Glomerular endothelial cell (primary cell): ENCODE measurements around the gene GNG7. TPM values are rescaled to one million over a fixed set of nuclear protein-coding genes. Genes with fewer than 3 reads are reported as not detected.
"Not testable (repeated sequence)": the region's sequence is repeated elsewhere in the genome, so short reads cannot be mapped to it uniquely, and the experiment has no call there.

Experiments used
- DNase-seq: peaks from one replicate; pipeline ENCODE4 v3.0.0-alpha.2; 2011; ENCODE audit warnings: low read depth, low spot score; ENCODE audit errors: extremely low read depth
- total RNA-seq: library from RNA; depleted of rRNA; stranded (reverse); fragments of >200 nt; gene quantifications from 2 replicates; pipeline ENCODE4 v1.2.3, GENCODE V29; 2015

Gene GNG7
- total RNA-seq, 1 donor from 2014 or later = 1.3 TPM

DNA sequence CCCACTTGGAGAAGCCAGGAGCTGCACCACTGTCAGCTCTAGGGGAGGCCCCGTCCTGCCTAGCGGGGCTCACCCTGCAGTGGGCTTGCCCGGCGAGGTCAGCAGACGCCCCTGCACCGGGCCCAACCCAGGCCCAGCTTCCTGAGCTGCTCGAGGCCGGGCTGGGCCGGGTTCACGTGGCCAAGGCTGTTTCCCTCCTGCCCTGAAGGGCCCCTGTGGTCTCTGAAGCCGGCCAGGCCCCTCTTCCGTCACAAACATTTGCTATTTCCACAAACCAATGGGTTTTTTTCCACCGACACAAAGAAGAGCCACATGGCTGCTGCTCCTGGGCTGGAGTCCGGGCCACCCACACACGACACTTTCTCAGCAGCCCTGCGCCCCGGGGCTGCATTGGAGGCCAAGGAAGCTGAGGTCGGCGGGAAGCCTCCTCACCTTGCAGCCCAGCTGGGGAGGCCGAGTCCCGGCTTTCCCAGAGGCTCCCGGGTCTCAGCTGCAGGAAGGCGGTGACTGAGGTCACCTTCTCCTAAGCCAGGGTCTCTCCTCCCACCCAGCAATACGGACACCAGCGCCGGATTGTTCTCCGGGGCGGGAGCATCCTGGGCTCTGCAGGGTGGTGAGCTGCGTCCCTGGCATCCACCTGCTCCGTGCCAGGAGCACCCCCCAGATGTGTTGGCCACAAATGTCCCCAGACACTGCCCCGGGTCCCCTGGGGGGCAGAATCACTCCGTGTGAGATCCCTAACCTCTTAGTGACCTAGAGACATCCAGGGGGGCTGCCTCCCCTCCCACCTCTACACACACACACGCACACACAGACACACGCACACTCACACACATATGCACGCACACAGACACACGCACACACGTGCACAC, 146.0 kb downstream of the GNG7 start:
- DNase-seq = no peak

DNA sequence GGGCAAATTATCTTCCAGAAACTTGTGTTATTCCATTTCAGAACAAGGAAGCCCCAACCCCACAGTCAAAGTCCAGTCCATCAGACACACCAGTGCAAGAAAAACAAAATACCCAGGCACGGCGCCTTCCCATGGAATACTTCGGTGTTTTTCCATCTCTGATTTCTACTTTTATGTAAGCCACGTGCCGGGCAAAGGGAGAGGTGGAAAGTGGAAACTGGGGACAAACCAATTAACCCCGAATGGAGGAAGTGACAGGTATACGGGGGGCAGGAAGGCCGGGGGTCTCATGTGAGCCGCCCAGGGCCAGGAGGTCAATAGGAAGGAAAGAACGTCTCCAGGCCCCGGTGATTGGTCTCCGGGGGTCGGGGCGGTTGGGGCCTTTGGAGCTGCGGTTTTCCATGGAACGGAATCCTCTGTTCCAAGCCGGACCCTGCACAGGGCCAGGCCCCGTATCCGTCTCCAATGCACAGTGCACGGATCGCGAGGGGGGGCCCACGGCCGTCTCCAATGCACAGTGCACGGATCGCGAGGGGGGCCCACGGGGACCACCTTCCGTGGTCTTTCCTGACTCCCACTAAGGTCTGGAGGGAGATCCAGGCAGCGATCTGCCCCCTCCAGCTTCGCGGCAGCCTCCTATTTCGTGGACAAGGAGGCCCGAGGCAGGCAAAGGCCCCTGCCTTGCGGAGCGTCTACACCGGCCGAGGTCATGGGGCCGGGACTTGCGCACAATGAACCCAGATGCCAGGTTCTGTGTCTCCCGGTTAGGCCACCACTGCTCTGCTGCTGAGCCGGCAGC, 146.9 kb downstream of the GNG7 start:
- DNase-seq = no peak

DNA sequence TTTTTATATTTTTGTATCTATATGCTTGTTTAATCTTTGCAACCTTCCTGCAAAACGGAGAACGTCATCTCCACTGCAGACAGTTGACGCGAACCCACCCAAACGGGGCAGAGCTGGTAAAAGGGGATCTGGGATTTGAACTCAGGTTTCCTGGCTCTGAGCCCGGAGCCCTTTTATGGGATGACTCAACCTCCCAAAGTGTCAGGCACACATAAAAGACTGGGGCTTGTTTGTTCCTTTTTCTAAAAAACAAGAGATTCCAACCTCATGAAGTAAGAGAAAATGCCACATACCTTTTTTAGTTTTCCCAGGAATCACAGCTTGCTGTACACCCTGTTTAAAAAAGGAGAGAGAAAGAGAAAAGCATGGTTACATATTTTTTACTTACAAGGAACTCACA, 147.6 kb downstream of the GNG7 start:
- DNase-seq = no peak

DNA sequence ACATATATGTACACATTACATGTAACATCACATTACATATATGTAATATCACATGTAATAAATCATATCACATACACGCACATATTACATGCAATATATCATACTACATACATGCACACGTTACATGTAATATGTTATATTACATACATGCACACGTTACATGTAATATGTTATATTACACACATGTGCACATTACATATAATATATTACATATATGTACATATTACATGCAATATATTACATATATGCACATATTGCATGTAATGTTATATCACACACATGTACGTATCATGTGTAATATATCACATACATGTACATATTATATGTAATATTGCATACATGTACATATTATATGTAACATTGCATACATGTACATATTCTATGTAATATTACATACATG, 149.0 kb downstream of the GNG7 start:
- DNase-seq = no peak

DNA sequence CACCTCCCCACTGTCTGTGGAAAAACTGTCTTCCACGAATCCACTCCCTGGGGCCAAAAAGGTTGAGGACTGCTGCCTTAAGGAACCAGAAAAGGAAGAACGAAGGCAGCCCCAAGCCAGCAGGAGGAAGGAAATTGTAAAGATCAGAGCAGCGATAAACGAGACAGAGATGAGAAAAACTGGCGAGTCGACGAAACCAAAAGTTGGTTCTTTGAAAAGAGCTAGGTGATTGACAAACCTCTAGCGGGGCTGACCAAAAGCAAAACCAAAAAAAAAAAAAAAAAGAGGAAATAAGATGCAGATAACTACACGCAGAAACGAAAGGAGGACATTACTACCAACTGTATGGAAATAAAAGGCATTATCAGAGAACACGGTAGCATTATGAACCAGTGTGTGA, 149.6 kb downstream of the GNG7 start:
- DNase-seq = no peak

DNA sequence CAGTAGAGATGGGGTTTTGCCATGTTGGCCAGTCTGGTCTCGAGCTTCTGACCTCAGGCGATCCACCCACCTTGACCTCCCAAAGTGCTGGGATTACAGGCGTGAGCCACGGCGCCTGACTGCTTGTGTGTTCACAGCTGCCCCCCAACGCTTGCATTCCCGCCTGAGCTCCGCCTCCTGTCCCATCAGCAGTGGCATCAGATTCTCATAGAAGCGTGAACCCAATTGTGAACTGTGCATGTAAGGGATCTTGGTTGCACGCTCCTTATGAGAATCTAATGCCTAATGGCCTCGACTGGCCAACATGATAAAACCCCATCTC, 150.7 kb downstream of the GNG7 start:
- DNase-seq = no peak

DNA sequence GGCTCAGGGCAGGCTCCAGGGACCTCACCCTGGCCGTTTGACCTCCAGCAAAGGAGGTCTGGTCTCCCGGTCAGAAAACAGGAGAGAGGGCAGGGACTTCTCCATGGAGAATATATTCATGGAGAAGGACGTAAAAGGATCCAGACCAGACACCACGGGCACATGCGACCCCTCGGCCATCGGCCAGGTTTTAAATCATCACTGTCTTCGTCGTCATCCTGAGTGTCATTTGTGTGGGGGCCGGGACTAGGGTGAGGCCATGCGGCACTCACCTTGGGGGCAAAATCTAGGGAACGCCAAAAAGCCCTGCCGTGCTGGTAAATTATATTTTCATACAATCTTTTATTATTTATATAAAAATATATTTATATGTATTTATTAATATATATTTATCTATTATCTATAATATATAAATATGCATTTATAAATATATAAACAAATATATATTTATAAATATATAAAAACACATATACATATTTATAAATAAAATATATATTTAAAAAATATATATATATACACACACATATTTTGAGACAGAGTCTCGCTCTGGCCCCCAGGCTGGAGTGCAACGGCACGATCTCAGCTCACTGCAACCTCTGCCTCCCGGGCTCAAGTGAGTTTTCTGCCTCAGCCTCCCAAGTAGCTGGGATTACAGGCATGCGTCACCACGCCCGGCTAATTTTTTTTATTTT, 151.2 kb downstream of the GNG7 start:
- no peak for DNase-seq

DNA sequence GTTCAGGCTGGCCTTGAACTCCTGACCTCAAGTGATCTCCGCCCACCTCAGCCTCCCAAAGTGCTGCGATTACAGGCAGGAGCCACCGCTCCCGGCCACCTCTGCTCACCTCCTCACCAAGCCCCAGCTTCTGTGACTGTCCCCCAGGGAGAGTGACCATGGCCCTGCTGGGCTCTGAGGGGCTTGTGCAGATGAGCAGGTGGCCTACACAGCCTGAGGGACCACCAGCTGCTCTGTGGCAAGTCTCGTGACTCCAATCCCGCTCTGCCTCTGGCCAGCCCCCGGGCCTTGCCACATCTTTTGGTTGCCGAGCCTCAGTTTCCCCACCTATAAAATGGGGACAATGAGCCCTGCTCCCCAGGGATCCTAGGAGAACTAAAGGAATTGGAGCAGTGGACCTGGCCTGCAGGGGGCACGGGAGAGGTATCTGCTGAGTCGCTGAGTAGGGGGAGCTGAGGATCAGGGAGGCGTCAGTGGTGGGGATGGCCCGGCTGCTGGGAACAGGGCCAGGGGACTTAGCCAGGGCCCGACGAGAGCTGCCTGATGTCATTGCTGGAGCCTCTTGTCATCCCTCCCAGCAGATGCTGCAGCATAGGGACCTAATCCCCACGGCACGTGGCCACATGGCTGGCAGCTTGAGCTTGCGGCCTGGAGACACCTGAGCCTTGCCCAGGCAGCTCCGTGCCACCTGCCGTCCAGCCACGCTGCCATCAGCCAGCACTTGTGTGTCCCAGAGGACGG, 151.9 kb downstream of the GNG7 start:
- no peak for DNase-seq

DNA sequence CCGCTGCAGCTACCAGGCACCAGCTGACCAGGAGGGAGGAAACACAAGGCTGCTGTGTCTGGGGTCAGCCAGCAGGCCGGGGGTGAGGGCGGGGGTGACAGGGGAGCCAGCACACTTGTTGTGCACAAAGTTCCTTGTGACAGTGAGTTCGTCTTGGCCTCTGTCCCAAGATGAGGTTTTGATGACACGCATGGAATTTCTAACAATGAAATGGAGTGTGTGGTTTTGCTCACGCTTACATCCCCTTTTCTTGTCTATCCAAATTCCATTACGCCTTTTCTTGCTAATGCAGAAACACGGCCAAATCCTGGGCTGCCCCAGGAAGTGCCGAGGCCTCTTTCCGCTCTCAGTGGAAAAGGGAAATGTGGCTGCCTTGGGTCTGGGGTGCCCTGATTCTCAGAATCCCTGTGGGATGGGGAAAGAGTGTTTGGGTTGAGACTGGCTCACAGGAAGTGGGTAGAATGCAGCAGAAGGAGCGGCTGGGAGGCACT, 152.7 kb downstream of the GNG7 start:
- DNase-seq = no peak

DNA sequence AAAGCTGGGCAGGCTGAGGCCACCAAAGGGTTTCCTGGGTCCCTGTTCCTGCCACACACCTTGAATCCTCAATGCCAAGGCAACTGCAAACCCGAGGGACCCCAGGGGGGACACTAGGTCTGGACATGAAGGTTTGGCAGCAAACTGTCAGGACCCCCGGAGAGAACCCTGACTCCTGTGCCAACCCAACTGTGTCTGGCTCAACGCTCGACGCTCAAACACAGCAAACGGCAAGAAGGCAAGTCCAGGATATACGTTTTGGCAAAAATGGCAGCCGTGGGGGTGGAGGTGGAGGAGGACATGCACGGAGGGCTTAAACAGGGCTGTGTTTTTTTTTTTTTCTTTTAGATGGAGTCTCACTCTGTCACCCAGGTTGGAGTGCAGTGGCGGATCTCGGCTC, 153.5 kb downstream of the GNG7 start:
- no peak for DNase-seq

DNA sequence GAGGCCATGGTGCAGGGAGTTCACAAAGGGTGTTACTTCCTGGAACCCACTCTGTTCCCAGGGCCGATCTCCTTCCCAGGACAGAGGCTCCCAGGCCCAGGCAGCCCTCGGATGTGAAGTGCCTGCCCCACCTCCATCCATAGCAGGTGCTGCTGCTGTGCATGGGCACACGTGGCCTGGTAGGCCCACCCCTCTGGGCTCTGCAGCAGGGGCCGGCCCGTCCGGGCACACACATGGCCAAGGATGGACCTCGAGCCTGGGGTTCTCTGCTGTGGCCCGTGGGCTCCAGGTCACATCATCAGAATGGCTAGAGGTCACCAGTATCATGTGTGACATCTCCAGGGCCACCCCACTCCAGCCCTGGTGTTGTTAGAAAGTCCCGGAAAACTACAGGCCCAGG, 154.8 kb downstream of the GNG7 start:
- no peak for DNase-seq

DNA sequence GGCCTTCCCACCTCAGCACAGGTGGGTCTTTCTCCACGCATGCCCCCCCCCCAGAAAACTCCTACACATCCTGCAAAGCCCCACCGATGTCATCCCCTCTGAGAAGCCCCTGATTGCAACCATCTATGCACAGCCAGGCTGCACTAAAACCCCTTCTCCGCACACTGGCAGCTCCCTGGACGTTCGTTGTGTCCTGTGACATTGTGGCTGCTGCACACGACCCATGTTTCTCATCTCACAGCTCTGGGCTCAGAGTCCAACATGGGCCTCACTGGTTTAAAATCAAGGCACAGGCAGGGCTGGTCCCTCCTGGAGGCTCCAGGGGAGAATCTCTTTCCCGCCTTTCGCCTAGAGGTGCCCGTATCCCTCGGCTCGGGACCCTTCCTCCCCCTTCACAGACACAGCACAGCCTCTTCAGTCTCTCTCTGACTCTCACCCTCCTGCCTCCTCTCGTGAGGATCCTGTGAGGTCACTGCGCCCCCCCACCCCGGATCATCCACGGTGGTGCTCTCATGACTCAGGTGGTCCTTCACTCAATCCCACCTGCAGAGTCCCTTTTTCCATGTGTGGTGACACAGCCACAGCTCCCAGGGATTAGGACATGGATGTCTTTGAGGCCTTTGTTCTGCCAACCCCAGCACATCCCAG, 155.3 kb downstream of the GNG7 start:
- no peak for DNase-seq

DNA sequence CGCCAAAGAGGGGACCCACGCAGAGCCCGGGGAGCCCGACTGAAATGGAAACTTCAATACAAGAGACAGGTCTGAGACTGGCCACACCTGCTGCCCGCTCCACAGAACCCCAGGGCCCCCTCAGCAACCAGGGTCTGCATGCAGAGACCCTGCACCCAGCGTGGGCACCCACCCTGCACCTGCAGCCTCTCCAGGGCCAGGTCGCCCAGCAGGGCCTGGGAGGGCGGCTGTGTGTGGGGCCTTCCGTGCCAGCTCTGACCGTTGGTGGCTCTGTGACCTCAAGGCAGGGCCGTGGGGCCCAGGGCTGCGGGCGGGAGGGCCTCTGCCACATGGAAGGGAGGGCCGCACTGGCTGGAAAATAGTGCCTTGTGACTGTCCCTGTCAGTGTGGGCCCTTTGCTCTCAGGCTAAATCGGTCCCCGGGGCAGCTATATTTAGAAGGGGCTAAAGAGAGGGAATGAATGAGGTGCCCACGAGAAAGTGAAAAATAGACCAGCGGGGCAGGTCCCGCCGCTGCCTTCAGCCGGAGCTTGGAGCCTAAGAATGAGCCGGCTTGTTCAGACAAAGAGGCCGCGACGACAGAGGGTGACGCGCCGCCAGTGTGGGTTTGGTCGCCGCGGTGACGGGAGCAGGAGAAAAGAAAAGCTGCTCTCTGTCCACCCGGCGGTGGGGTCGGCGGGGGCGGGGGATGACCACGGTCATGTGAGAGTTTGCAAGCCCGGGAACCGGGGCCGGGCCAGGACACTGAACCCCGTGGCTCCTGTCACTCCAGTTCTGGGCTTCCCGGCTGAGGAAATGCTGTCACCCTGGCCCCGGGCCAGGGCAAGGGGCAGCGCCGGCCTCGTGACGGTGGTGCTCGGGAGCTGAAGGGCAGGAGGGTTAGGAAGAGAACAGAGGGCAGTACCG, 156.1 kb downstream of the GNG7 start:
- no peak for DNase-seq

DNA sequence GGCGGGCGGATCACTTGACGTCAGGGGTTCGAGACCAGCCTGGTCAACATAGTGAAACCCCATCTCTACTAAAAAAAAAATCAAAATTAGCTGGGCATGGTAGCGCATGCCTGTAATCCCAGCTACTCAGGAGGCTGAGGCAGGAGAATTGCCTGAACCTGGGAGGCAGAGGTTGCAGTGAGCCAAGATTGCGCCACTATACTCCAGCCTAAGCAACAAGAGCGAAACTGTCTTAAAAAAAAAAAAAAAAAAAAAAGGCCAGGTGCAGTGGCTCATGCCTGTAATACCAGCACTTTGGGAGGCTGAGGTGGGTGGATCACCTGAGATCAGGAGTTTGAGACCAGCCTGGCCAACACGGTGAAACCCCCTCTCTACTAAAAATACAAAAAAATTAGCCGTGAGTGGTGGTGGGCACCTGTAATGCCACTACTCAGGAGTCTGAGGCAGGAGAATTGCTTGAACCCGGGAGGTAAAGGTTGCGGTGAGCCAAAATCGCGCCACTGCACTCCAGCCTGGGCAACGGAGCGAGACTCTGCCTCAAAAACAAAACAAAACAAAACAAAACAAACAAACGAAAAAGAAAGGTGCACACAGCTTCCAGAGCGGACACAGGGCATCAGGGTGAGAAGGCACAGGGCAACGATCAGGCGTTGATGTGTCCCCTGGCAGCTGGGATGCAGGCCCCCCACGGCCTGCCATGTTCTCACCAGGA, 156.9 kb downstream of the GNG7 start:
- DNase-seq = not testable (repeated sequence)

DNA sequence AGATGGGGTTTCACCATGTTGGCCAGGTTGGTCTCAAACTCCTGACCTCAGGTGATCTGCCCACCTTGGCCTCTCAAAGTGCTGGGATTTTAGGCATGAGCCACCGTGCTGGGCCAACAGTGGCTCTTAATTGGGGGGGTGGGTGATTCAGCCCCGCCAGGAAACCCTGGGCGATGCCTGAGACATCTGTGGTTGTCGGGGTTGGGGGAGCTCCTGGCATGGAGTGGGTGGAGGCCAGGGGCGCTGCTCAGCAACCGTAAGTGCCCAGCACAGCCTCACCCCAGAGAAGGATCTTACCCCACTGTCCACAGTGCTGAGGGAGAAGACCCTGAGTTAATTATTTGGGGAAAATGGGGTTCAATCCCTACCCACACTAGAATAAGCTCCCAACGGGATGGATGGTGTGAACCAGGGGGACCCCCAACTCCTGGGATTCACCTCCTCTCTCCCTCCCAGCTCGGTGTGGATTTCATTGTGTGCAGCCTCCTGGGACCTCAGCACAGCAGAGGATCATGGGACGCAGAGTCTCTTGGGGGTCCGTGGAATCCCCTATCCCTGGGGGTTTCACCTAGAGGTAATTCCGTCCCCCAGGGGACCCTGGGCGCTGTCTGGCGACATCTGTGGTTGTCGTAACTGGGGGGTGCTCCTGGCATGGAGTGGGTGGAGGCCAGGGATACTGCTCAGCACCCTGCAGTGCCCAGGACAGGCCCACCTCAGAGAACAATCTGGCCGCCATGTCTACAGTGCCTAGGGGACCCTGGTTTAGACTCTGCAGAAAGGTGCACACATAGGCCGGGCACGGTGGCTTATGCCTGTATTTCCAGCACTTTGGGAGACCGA, 157.7 kb downstream of the GNG7 start:
- DNase-seq = no peak

DNA sequence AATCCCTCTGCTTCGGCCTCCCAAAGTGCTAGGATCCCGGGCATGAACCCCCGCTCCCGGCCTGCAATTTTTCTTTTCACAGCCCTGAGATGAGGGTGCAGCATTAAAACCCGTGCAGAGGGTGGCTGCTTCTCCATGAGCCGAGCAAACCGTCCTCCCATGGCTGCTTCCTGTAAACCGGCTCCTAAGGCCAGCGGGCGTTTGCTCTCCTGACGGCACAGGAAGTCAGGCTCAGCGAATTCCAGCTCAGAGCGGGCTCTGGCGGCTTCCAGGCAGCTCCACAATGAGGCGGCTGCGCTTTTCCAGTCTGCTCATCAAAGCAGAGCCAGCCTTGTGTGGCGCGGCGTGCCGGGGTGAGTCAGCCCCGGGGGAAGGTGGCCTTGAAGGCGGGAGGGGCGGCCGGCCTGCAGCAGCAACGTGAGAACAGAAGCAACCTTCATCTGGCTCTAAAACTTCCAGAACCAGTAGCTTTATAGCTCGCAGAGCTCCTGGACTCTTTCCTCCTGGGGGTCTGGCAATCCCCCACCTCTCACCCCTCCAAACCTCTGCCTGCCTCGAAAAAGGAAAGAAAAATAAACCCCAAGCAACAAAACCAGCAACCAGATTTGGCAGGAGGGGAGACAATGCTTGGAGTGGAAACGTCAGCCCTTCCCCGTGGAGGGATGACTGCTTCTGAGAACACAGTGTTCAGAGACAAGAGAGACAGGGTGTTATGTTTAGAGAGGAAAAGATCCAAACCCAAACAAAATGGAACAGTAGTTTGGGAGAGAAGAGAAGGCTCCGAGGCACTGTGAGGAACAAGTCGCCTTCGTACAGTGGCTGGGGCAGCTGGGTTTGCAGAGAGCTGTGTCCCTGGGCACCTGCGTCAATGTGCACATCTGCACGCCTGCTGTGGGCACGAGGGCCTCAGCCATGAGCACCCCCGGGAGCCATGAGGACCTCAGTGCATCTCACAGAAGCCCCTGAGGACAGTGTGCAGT, 158.7 kb downstream of the GNG7 start:
- DNase-seq = no peak

DNA sequence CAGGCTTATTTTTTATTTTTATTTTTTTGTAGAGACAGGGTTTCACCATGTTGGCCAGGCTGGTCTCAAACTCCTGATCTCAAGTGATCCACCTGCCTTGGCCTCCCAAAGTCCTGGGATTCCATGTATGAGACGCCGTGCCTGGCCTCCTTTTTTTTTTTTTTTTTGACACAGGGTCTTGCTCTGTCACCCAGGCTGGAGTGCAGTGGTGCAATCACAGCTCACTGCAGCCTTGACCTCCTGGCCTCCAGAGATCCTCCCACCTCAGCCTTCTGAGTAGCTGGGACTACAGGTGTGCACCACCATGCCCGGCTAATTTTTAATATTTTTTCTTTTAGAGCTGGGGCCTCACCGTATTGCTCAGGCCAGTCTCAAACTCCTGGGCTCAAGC, 159.4 kb downstream of the GNG7 start:
- DNase-seq = not testable (repeated sequence)
